HG03354 (cell line): ENCODE measurements around the gene ANK3.

Source experiments
- ATAC-seq: cut with Tn5 transposase; IDR thresholded peaks from one replicate; pipeline ENCODE4 v1.9.1; 2021; ENCODE audit warnings: mild to moderate bottlenecking; ENCODE audit not compliant: unreplicated experiment, poor library complexity, severe bottlenecking

ANK3 gene

GRCh38 chr10:60351191-60351853, 38.4 kb downstream of the ANK3 start:
- ATAC-seq: peak; percentile 62

- ATAC-seq: no peak
Measured at GRCh38 chr10:60350400-60350799, 39.3 kb downstream of the ANK3 start.

GRCh38 chr10:60349426-60349825, 40.2 kb downstream of the ANK3 start:
- ATAC-seq: no peak

GRCh38 chr10:60348982-60349381, 40.7 kb downstream of the ANK3 start:
- ATAC-seq: no peak

- ATAC-seq: no peak
Measured at GRCh38 chr10:60347270-60347669, 42.4 kb downstream of the ANK3 start.

GRCh38 chr10:60346661-60347060, 43.0 kb downstream of the ANK3 start:
- no peak for ATAC-seq

GRCh38 chr10:60343254-60343653, 46.4 kb downstream of the ANK3 start:
- no peak for ATAC-seq

- ATAC-seq: no peak
Measured at GRCh38 chr10:60341969-60342368, 47.7 kb downstream of the ANK3 start.

- no peak for ATAC-seq
Measured at GRCh38 chr10:60340973-60341372, 48.7 kb downstream of the ANK3 start.

GRCh38 chr10:60339757-60340156, 49.9 kb downstream of the ANK3 start:
- ATAC-seq: no peak

- ATAC-seq: no peak
Measured at GRCh38 chr10:60338786-60339185, 50.9 kb downstream of the ANK3 start.

GRCh38 chr10:60338002-60338564, 51.6 kb downstream of the ANK3 start:
- ATAC-seq: no peak

- ATAC-seq: no peak
Measured at GRCh38 chr10:60336901-60337630, 52.6 kb downstream of the ANK3 start.

- no peak for ATAC-seq
Measured at GRCh38 chr10:60335708-60336107, 54.0 kb downstream of the ANK3 start.

- no peak for ATAC-seq
Measured at GRCh38 chr10:60334991-60335390, 54.7 kb downstream of the ANK3 start.

GRCh38 chr10:60332371-60332770, 57.3 kb downstream of the ANK3 start:
- no peak for ATAC-seq

GRCh38 chr10:60331886-60332285, 57.8 kb downstream of the ANK3 start:
- no peak for ATAC-seq

GRCh38 chr10:60323162-60323561, 66.5 kb downstream of the ANK3 start:
- no peak for ATAC-seq

- no peak for ATAC-seq
Measured at GRCh38 chr10:60320666-60321065, 69.0 kb downstream of the ANK3 start.

GRCh38 chr10:60316029-60316428, 73.6 kb downstream of the ANK3 start:
- ATAC-seq: no peak

GRCh38 chr10:60315311-60315710, 74.4 kb downstream of the ANK3 start:
- no peak for ATAC-seq
